ENCODE data around the gene KIAA0753.

The KIAA0753 gene

GRCh38 chr17:6558932-6559752 is 81.4 kb downstream of the KIAA0753 start:
- Histone ChIP-seq H3K9me3 (ENCODE audit: severe bottlenecking) (no peaks in the 10 kb centered on the region), H3K36me3 (ENCODE audit: low read depth) (no peaks in the 10 kb centered on the region), H3K4me1 (ENCODE audit: insufficient read depth, poor library complexity, severe bottlenecking) (peaks cover 8% of the 10 kb centered on the region), H3K27me3 (ENCODE audit: insufficient read depth, poor library complexity, severe bottlenecking) (no peaks in the 10 kb centered on the region), H3K4me3 (ENCODE audit: severe bottlenecking) (no peak overlapping the region), H3K27ac (ENCODE audit: poor library complexity, severe bottlenecking) (no peak overlapping the region)
- DNase-seq (ENCODE audit: low spot score) (peak; percentile 23), ATAC-seq (ENCODE audit: low read depth) (no peak)
- TF ChIP-seq CTCF (IDR thresholded peaks at IDR 0.05; ENCODE audit: poor library complexity, severe bottlenecking), result peak; percentile 18

- Histone ChIP-seq H3K27me3 (ENCODE audit: insufficient read depth, poor library complexity, severe bottlenecking) (no peaks in the 10 kb centered on the region), H3K4me1 (ENCODE audit: insufficient read depth, poor library complexity, severe bottlenecking) (peaks cover 12% of the 10 kb centered on the region), H3K36me3 (ENCODE audit: low read depth) (no peaks in the 10 kb centered on the region), H3K27ac (ENCODE audit: poor library complexity, severe bottlenecking) (no peak overlapping the region), H3K4me3 (ENCODE audit: severe bottlenecking) (no peak overlapping the region), H3K9me3 (ENCODE audit: severe bottlenecking) (no peaks in the 10 kb centered on the region)
- TF ChIP-seq CTCF (IDR thresholded peaks at IDR 0.05; ENCODE audit: poor library complexity, severe bottlenecking), result no peak
- peak; percentile 42 for DNase-seq (ENCODE audit: low spot score)
- ATAC-seq (ENCODE audit: low read depth), result no peak
Measured at GRCh38 chr17:6558276-6558675, 82.2 kb downstream of the KIAA0753 start.

GRCh38 chr17:6557040-6557438 is 83.5 kb downstream of the KIAA0753 start:
- peak overlapping the region; percentile 94 for H3K27ac ChIP-seq (ENCODE audit: poor library complexity, severe bottlenecking)
- H3K4me1 ChIP-seq (ENCODE audit: insufficient read depth, poor library complexity, severe bottlenecking), result peaks cover 24% of the 10 kb centered on the region
- H3K9me3 ChIP-seq (ENCODE audit: severe bottlenecking), result no peaks in the 10 kb centered on the region
- no peak for TF ChIP-seq CTCF (IDR thresholded peaks at IDR 0.05; ENCODE audit: poor library complexity, severe bottlenecking)
- H3K27me3 ChIP-seq (ENCODE audit: insufficient read depth, poor library complexity, severe bottlenecking), result no peaks in the 10 kb centered on the region
- DNase-seq (ENCODE audit: low spot score) (no peak), ATAC-seq (ENCODE audit: low read depth) (no peak)
- no peaks in the 10 kb centered on the region for H3K36me3 ChIP-seq (ENCODE audit: low read depth)
- H3K4me3 ChIP-seq (ENCODE audit: severe bottlenecking), result peak overlapping the region; percentile 71

- Histone ChIP-seq H3K27me3 (ENCODE audit: insufficient read depth, poor library complexity, severe bottlenecking) (no peaks in the 10 kb centered on the region), H3K9me3 (ENCODE audit: severe bottlenecking) (no peaks in the 10 kb centered on the region), H3K27ac (ENCODE audit: poor library complexity, severe bottlenecking) (peak within 1 kb of the TSS; percentile 94), H3K36me3 (ENCODE audit: low read depth) (no peaks in the 10 kb centered on the region), H3K4me3 (ENCODE audit: severe bottlenecking) (peak within 1 kb of the TSS; percentile 71), H3K4me1 (ENCODE audit: insufficient read depth, poor library complexity, severe bottlenecking) (peaks cover 31% of the 10 kb centered on the region)
- DNase-seq (ENCODE audit: low spot score) (no peak), ATAC-seq (ENCODE audit: low read depth) (peak; percentile 28; the same call in 2 of the 3 replicates)
- no peak for TF ChIP-seq CTCF (IDR thresholded peaks at IDR 0.05; ENCODE audit: poor library complexity, severe bottlenecking)
Measured at GRCh38 chr17:6556121-6557039, 84.1 kb downstream of the KIAA0753 start, which contains the start of gene PITPNM3. PITPNM3 (minus strand) TSS chr17:6556555; CDS start chr17:6556406, 149 bp downstream.
